Hindlimb muscle (tissue), 1 donor: Measurements from ENCODE around the gene MSH4. TPM values are rescaled to one million over a fixed set of nuclear protein-coding genes. Genes with fewer than 3 reads are reported as not detected.
"Not testable (repeated sequence)": the region's sequence is repeated elsewhere in the genome, so short reads cannot be mapped to it uniquely, and the experiment has no call there.

ENCODE experiments used
- DNase-seq: peaks from one replicate; pipeline ENCODE4 v3.0.0-alpha.2; 2013
- polyA plus RNA-seq: library from polyadenylated mRNA; unstranded; fragments of 120-200 nt; gene quantifications from one replicate; pipeline ENCODE4 v1.2.1, GENCODE V29; 2013; ENCODE audit not compliant: insufficient read length

MSH4 gene
- polyA plus RNA-seq, 1 donor, result 0.67 TPM

GRCh38 chr1:75943037-75943436 lies 146.4 kb downstream of the MSH4 start:
- DNase-seq, result not testable (repeated sequence)

GRCh38 chr1:75950176-75950575 lies 153.5 kb downstream of the MSH4 start:
- no peak for DNase-seq

- DNase-seq, result no peak
Observed at GRCh38 chr1:75952016-75952415, 155.3 kb downstream of the MSH4 start.

GRCh38 chr1:75953461-75953860 lies 156.8 kb downstream of the MSH4 start:
- no peak for DNase-seq

GRCh38 chr1:75954586-75954985 lies 157.9 kb downstream of the MSH4 start:
- no peak for DNase-seq

Other genes starting within 250 kb of the MSH4 start
- gene SLC44A5, start 185.8 kb upstream of the MSH4 start, polyA plus RNA-seq, result 0.54 TPM
- 59.7 TPM for gene ACADM, start 72.2 kb upstream of the MSH4 start, polyA plus RNA-seq
- 76.3 TPM for gene RABGGTB, start 10.6 kb upstream of the MSH4 start, polyA plus RNA-seq
- not detected for gene ASB17, start 135.5 kb downstream of the MSH4 start, polyA plus RNA-seq